ENCODE results near the gene LGR5.

GRCh38 chr12:71431991-71432390 is 7.6 kb upstream of the LGR5 start:
- TF ChIP-seq CTCF (conservative IDR thresholded peaks at IDR 0.05) = no peak
- no peak for TF ChIP-seq ZFX (IDR thresholded peaks at IDR 0.05)

All from C4-2B (cell line).